Measurements from ENCODE around the gene PHLDB1.

Gene PHLDB1

DNA sequence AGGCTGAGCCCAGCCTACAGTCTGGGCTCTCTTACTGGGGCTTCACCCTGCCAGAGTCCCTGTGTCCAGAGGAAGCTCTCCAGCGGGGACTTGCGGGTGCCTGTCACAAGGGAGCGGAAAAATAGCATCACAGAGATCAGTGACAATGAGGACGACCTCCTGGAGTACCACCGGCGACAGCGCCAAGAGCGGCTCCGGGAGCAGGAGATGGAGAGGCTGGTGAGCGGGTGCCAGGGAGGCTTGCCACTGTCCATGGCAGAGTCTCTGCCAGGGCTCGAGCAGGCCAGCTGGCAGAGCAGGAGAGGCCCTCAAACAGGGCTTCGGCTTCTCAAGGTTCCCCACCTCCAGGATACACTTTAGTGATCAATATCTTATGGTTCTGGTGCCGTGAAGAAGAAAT is 21.0 kb downstream of the PHLDB1 start:
- Histone ChIP-seq H3K79me1 (replicated peaks; ENCODE audit: low read length, poor library complexity, severe bottlenecking) (peaks cover 60% of the 10 kb centered on the region), H3K27ac (ENCODE audit: low read length, poor library complexity, severe bottlenecking) (no peak overlapping the region), H2BK15ac (ENCODE audit: low read depth, poor library complexity, severe bottlenecking) (no peak overlapping the region), H4K91ac (ENCODE audit: low read length) (no peak overlapping the region), H2BK5ac (ENCODE audit: low read depth, low read length, poor library complexity, severe bottlenecking) (no peak overlapping the region), H2BK120ac (ENCODE audit: low read depth, low read length) (no peak overlapping the region), H3K9me3 (ENCODE audit: control insufficient read depth, low read length) (no peaks in the 10 kb centered on the region), H3K4me3 (ENCODE audit: insufficient read depth in 1 of 2, low read depth in 1 of 2, low read length in 2 of 2) (no peak overlapping the region), H3K4ac (ENCODE audit: low read depth in 1 of 2, low read length in 2 of 2) (no peak overlapping the region), H3K27me3 (ENCODE audit: control insufficient read depth in 1 of 2, insufficient read depth in 1 of 2, low read length in 2 of 2) (no peaks in the 10 kb centered on the region), H2BK12ac (ENCODE audit: low read length in 2 of 2) (no peak overlapping the region), H4K8ac (ENCODE audit: low read length) (no peak overlapping the region), H3K23ac (ENCODE audit: low read length in 2 of 2) (no peak overlapping the region), H3K36me3 (ENCODE audit: control insufficient read depth in 1 of 2, insufficient read depth in 2 of 2, low read depth in 1 of 2, low read length in 2 of 2) (peaks cover 89 to 95% of the 10 kb centered on the region in 2 experiments), H3K4me1 (ENCODE audit: control insufficient read depth, insufficient read depth, low read depth, low read length) (peaks cover 29% of the 10 kb centered on the region), H3K4me2 (ENCODE audit: low read length, poor library complexity, severe bottlenecking) (no peak overlapping the region), H2AFZ (ENCODE audit: low read depth, low read length) (no peak overlapping the region), H2AK5ac (ENCODE audit: low read length, severe bottlenecking) (no peak overlapping the region), H3K18ac (ENCODE audit: low read depth in 1 of 2, low read length in 2 of 2) (no peak overlapping the region), H3K9ac (ENCODE audit: low read length) (no peak overlapping the region), H3K14ac (ENCODE audit: low read length in 2 of 2) (no peak overlapping the region)
- 95% methylated on average over 11 of the region's 13 CpGs for WGBS
- DNase-seq = no peak

DNA sequence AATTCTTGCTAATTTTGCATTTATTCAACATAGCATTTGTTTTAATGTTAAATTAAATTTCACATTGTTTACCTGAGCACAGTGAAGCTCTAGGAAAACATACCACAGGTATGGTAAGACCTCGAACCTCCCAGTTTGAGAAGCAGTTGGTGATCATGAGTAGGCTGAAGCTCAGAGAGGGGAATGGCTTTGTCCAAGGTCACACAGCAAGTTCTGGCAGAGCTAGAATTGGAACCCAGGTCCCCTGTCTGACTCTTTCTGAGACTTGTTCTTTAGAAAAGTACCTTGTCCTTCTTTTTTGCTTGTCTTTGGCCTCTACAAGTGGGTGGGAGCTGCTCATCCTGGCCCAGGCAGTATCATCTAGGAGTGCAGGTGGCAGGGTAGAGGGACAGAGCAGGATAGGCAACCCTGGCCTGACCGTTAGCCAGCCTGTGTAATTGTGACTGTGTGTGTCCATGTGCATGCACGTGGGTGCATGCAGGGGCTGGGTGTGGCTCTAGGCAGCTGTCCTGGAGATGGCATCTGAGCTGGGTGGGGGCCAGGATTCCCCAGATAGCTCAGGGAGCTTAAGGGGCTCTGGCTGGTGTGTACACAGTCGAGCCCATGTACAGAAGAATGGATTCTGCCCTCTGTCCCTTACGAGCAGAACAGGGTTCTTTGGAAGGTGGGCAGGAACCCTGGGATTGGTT is 21.6 kb downstream of the PHLDB1 start:
- no peak overlapping the region for H2BK5ac ChIP-seq (ENCODE audit: low read depth, low read length, poor library complexity, severe bottlenecking)
- H3K9me3 ChIP-seq (ENCODE audit: control insufficient read depth, low read length) = no peaks in the 10 kb centered on the region
- no peak overlapping the region for H2AK5ac ChIP-seq (ENCODE audit: low read length, severe bottlenecking)
- H3K27ac ChIP-seq (ENCODE audit: low read length, poor library complexity, severe bottlenecking) = no peak overlapping the region
- H3K27me3 ChIP-seq (ENCODE audit: control insufficient read depth in 1 of 2, insufficient read depth in 1 of 2, low read length in 2 of 2) = no peaks in the 10 kb centered on the region
- H3K14ac ChIP-seq (ENCODE audit: low read length in 2 of 2) = no peak overlapping the region
- H3K4me2 ChIP-seq (ENCODE audit: low read length, poor library complexity, severe bottlenecking) = no peak overlapping the region
- DNase-seq = no peak
- H2BK12ac ChIP-seq (ENCODE audit: low read length in 2 of 2) = no peak overlapping the region
- no peak overlapping the region for H3K4ac ChIP-seq (ENCODE audit: low read depth in 1 of 2, low read length in 2 of 2)
- H3K23ac ChIP-seq (ENCODE audit: low read length in 2 of 2) = no peak overlapping the region
- H3K36me3 ChIP-seq (ENCODE audit: control insufficient read depth in 1 of 2, insufficient read depth in 2 of 2, low read depth in 1 of 2, low read length in 2 of 2) = peaks cover 95% of the 10 kb centered on the region in 2 experiments
- H3K18ac ChIP-seq (ENCODE audit: low read depth in 1 of 2, low read length in 2 of 2) = no peak overlapping the region
- H2BK15ac ChIP-seq (ENCODE audit: low read depth, poor library complexity, severe bottlenecking) = no peak overlapping the region
- no peak overlapping the region for H2BK120ac ChIP-seq (ENCODE audit: low read depth, low read length)
- H3K4me1 ChIP-seq (ENCODE audit: control insufficient read depth, insufficient read depth, low read depth, low read length) = peaks cover 31% of the 10 kb centered on the region
- H2AFZ ChIP-seq (ENCODE audit: low read depth, low read length) = no peak overlapping the region
- H4K8ac ChIP-seq (ENCODE audit: low read length) = peak overlapping the region; percentile 19
- WGBS = 90% methylated on average over 5 of the region's 5 CpGs
- H3K4me3 ChIP-seq (ENCODE audit: insufficient read depth in 1 of 2, low read depth in 1 of 2, low read length in 2 of 2) = no peak overlapping the region
- H4K91ac ChIP-seq (ENCODE audit: low read length) = peak overlapping the region; percentile 11
- H3K9ac ChIP-seq (ENCODE audit: low read length) = peak overlapping the region; percentile 11
- peaks cover 62% of the 10 kb centered on the region for H3K79me1 ChIP-seq (replicated peaks; ENCODE audit: low read length, poor library complexity, severe bottlenecking)

DNA sequence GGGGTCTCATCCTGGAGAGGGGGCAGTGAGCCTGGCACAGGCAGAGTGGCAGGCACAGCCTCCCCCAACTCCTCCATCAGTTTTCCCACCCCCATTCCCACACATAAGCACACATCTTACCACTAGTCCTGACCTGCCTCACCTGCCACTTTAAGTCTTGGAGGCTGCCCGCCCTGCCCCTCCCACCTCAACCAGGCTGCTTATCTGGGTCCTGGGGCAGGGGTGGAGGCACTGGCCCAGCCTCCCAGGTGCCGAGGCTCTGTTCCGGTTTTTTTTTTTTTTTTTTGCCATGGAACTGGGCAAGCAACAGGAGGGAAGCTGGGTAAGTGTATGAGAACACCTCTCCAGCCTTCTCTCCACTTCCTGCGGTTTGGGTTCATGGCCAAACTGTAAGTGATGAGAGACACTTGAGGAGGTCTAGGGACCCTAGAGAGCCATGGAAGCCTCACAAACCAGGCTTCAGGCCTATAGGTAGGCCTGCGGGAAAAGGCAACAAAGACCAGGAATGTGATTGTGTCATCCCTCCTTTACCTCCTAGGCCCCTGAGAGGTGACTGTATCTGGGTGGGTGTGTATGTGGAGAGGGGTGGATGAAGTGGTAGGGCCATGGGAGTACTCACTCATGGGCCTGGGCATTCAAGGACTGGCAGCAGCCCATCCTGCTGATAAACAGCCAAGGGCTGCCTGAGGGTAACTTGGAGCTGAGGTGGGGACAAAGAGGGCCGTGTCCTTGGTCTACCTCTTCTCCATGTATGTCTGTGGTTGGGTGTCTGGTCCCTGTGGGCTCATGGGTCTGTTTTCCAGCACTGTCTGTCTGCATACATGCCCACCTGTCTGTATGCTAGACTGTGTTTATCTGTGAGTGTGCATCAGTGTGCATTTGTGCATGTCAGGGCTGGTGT is 22.6 kb downstream of the PHLDB1 start:
- Histone ChIP-seq H3K4ac (ENCODE audit: low read depth in 1 of 2, low read length in 2 of 2) (no peak overlapping the region), H3K4me2 (ENCODE audit: low read length, poor library complexity, severe bottlenecking) (no peak overlapping the region), H4K91ac (ENCODE audit: low read length) (no peak overlapping the region), H3K4me1 (ENCODE audit: control insufficient read depth, insufficient read depth, low read depth, low read length) (peaks cover 33% of the 10 kb centered on the region), H2BK12ac (ENCODE audit: low read length in 2 of 2) (no peak overlapping the region), H3K18ac (ENCODE audit: low read depth in 1 of 2, low read length in 2 of 2) (peak overlapping the region in 1 of 2 experiments; percentile 13), H3K27me3 (ENCODE audit: control insufficient read depth in 1 of 2, insufficient read depth in 1 of 2, low read length in 2 of 2) (no peaks in the 10 kb centered on the region), H2BK120ac (ENCODE audit: low read depth, low read length) (peak overlapping the region; percentile 7), H3K23ac (ENCODE audit: low read length in 2 of 2) (no peak overlapping the region), H3K14ac (ENCODE audit: low read length in 2 of 2) (peak overlapping the region in 1 of 2 experiments; percentile 5), H2AFZ (ENCODE audit: low read depth, low read length) (no peak overlapping the region), H2BK15ac (ENCODE audit: low read depth, poor library complexity, severe bottlenecking) (no peak overlapping the region), H3K36me3 (ENCODE audit: control insufficient read depth in 1 of 2, insufficient read depth in 2 of 2, low read depth in 1 of 2, low read length in 2 of 2) (peaks cover 85 to 96% of the 10 kb centered on the region in 2 experiments), H2AK5ac (ENCODE audit: low read length, severe bottlenecking) (no peak overlapping the region), H3K9ac (ENCODE audit: low read length) (no peak overlapping the region), H3K27ac (ENCODE audit: low read length, poor library complexity, severe bottlenecking) (no peak overlapping the region), H3K4me3 (ENCODE audit: insufficient read depth in 1 of 2, low read depth in 1 of 2, low read length in 2 of 2) (no peak overlapping the region), H2BK5ac (ENCODE audit: low read depth, low read length, poor library complexity, severe bottlenecking) (no peak overlapping the region), H3K79me1 (replicated peaks; ENCODE audit: low read length, poor library complexity, severe bottlenecking) (peaks cover 63% of the 10 kb centered on the region), H4K8ac (ENCODE audit: low read length) (peak overlapping the region; percentile 27), H3K9me3 (ENCODE audit: control insufficient read depth, low read length) (no peaks in the 10 kb centered on the region)
- WGBS = 95% methylated on average over 4 of the region's 6 CpGs
- no peak for DNase-seq

All from mesenchymal stem cell (in vitro differentiated cells and primary cell).